GM12878 (cell line): ENCODE measurements around the gene CAPN7. TPM values are rescaled to one million over a fixed set of nuclear protein-coding genes. Genes with fewer than 3 reads are reported as not detected.

Experiments
- ASH2L ChIP-seq: fragments of 300-600, 200-600 bp; sonication (generic); IDR thresholded peaks from 2 replicates; pipeline ENCODE4 v1.6.1; 2017; ENCODE audit warnings: low read depth, mild to moderate bottlenecking, borderline replicate concordance
- ATF7 ChIP-seq: fragments of 450-650 bp; IDR thresholded peaks from 2 replicates; pipeline ENCODE4 v1.6.1; 2016; ENCODE audit warnings: low read depth, mild to moderate bottlenecking
- CBFB ChIP-seq: IDR thresholded peaks from 2 replicates; pipeline ENCODE4 v1.6.1; 2016; ENCODE audit warnings: antibody characterized with exemption, low read depth
- CHD1 ChIP-seq: IDR thresholded peaks from 2 replicates; pipeline ENCODE4 v1.6.1; 2012; ENCODE audit warnings: low read depth, low read length, improper control_type of control experiment
- DPF2 ChIP-seq: fragments of 450-650 bp; IDR thresholded peaks from 2 replicates; pipeline ENCODE4 v1.6.1; 2017; ENCODE audit warnings: mild to moderate bottlenecking
- E4F1 ChIP-seq: fragments of 450-650 bp; IDR thresholded peaks from 2 replicates; pipeline ENCODE4 v1.6.1; 2018; ENCODE audit warnings: borderline replicate concordance, mild to moderate bottlenecking; ENCODE audit not compliant: partially characterized antibody
- EED ChIP-seq: sonication (generic); IDR thresholded peaks from 2 replicates; pipeline ENCODE4 v1.6.1; 2016; ENCODE audit warnings: antibody characterized with exemption, low read depth
- ESRRA ChIP-seq: IDR thresholded peaks from 2 replicates; pipeline ENCODE4 v1.6.1; 2012; ENCODE audit warnings: mild to moderate bottlenecking, low read length, improper control_type of control experiment
- EZH2 ChIP-seq: IDR thresholded peaks from 2 replicates; pipeline ENCODE4 v1.6.1; 2012; ENCODE audit warnings: low read depth, mild to moderate bottlenecking, control low read depth, inconsistent platforms, low read length, borderline replicate concordance; ENCODE audit not compliant: control insufficient read depth
- FOXM1 ChIP-seq: IDR thresholded peaks from 2 replicates; pipeline ENCODE4 v1.6.1; 2012; ENCODE audit warnings: low read depth, mild to moderate bottlenecking, inconsistent platforms, low read length, moderate library complexity
- IKZF1 ChIP-seq: fragments of 450-650 bp; conservative IDR thresholded peaks from 2 replicates; pipeline ENCODE4 v1.6.1; 2017; ENCODE audit warnings: antibody characterized with exemption, mild to moderate bottlenecking
- KLF5 ChIP-seq: fragments of 450-650 bp; IDR thresholded peaks from 2 replicates; pipeline ENCODE4 v1.6.1; 2014; ENCODE audit warnings: mild to moderate bottlenecking; ENCODE audit not compliant: partially characterized antibody
- MEF2B ChIP-seq: fragments of 450-650 bp; IDR thresholded peaks from 2 replicates; pipeline ENCODE4 v1.6.1; 2018; ENCODE audit warnings: mild to moderate bottlenecking, moderate library complexity; ENCODE audit not compliant: partially characterized antibody, poor library complexity, severe bottlenecking
- MLLT1 ChIP-seq: fragments of 450-650 bp; IDR thresholded peaks from 2 replicates; pipeline ENCODE4 v1.6.1; 2016; ENCODE audit warnings: mild to moderate bottlenecking
- MXI1 ChIP-seq: fragments of 150-350 bp; IDR thresholded peaks from 2 replicates; pipeline ENCODE4 v1.6.1; 2011; ENCODE audit warnings: low read depth, mild to moderate bottlenecking, inconsistent platforms, low read length, improper control_type of control experiment
- NR2F1 ChIP-seq: fragments of 450-650 bp; conservative IDR thresholded peaks from 2 replicates; pipeline ENCODE4 v1.6.1; 2017; ENCODE audit warnings: mild to moderate bottlenecking
- PBX3 ChIP-seq: IDR thresholded peaks from 2 replicates; pipeline ENCODE4 v1.6.1; 2011; ENCODE audit warnings: mild to moderate bottlenecking, low read depth, low read length, moderate library complexity; ENCODE audit not compliant: insufficient replicate concordance
- POLR2AphosphoS2 ChIP-seq: IDR thresholded peaks from 2 replicates; pipeline ENCODE4 v1.6.1; 2011; ENCODE audit warnings: low read depth, mild to moderate bottlenecking, low read length, improper control_type of control experiment, moderate library complexity
- REST ChIP-seq: IDR thresholded peaks from 2 replicates; pipeline ENCODE4 v1.6.1; 2012; ENCODE audit warnings: mild to moderate bottlenecking, low read depth, low read length
- RFX5 ChIP-seq: IDR thresholded peaks from 2 replicates; pipeline ENCODE4 v1.6.1; 2011; ENCODE audit warnings: low read depth, low read length, improper control_type of control experiment
- RUNX3 ChIP-seq: IDR thresholded peaks from 2 replicates; pipeline ENCODE4 v1.6.1; 2012; ENCODE audit warnings: low read length, inconsistent platforms
- SREBF1 ChIP-seq: IDR thresholded peaks from 2 replicates; pipeline ENCODE4 v1.6.1; 2012; ENCODE audit warnings: mild to moderate bottlenecking, low read length
- SREBF2 ChIP-seq: IDR thresholded peaks from 2 replicates; pipeline ENCODE4 v1.6.1; 2012; ENCODE audit warnings: mild to moderate bottlenecking, low read length
- ZNF24 ChIP-seq: fragments of 450-650 bp; IDR thresholded peaks from 2 replicates; pipeline ENCODE4 v1.6.1; 2017; ENCODE audit warnings: antibody characterized with exemption, mild to moderate bottlenecking
- polyA plus RNA-seq, 11 experiments: library from polyadenylated mRNA; depleted of rRNA in 4 of 11; unstranded in 6 of 11; stranded (reverse) in 5 of 11; fragments of >200 nt; fragmentation: Nextera tagmentation in 4 of 11; fragmentation: Illumina TruSeq in 1 of 11; extraction: Ambion mirVana in 4 of 11; extraction: Trizol in 1 of 11; gene quantifications; 1 replicate in 1 of 11; 2 replicates in 10 of 11; pipeline versions ENCODE4 v1.2.1 to v1.2.3, GENCODE V29; 2011 to 2016; ENCODE audit warnings: inconsistent platforms in 2 of 11, missing spikeins in 2 of 11, low read depth in 1 of 11
- total RNA-seq, 4 experiments: library from RNA; depleted of rRNA in 3 of 4; stranded (reverse); fragments of >200 nt in 3 of 4; fragmentation: Illumina TruSeq in 1 of 4; extraction: Trizol in 1 of 4; gene quantifications; 2 replicates each; pipeline versions ENCODE4 v1.2.1 to v1.2.3, GENCODE V29; 2013 to 2021

CAPN7 gene
- total and polyA plus RNA-seq, 10 of the 15 experiments (the other 5 are each of a cell fraction or from before 2014, with no cell fraction given) = 5.3 to 27.0 (median 18.2) TPM

GRCh38 chr3:15180042-15180611 is 25.9 kb upstream of the CAPN7 start (continued):
- TF ChIP-seq SREBF2 (no peak), MLLT1 (no peak), RFX5 (no peak), MEF2B (peak; percentile 56), MXI1 (no peak), ESRRA (no peak), NR2F1 (peak; percentile 55; the same call in 1 of the 2 replicates), POLR2AphosphoS2 (no peak), E4F1 (no peak), EZH2 (no peak), CBFB (no peak), RUNX3 (peak; percentile 84), FOXM1 (0 out of 2 replicates have a peak, but pooled peaks have one; percentile 46), ZNF24 (no peak), ATF7 (peak; percentile 57), EED (0 out of 2 replicates have a peak, but pooled peaks have one; percentile 32), DPF2 (peak; percentile 43; the same call in 1 of the 2 replicates), IKZF1 (peak; percentile 61; the same call in 1 of the 2 replicates), KLF5 (no peak), REST (no peak), ASH2L (no peak), CHD1 (no peak), SREBF1 (peak; percentile 62; the same call in 1 of the 2 replicates), PBX3 (peak; percentile 9)
